Progenitor cell of endocrine pancreas (in vitro differentiated cells): ENCODE measurements around the gene NEK5. TPM values are rescaled to one million over a fixed set of nuclear protein-coding genes. Genes with fewer than 3 reads are reported as not detected.

Experiments
- DNase-seq: peaks from one replicate; pipeline ENCODE4 v3.0.0; 2021; ENCODE audit warnings: low spot score; ENCODE audit not compliant: unreplicated experiment
- H3K27ac Mint-ChIP-seq: 2 replicates; pipeline ENCODE4 v1.8.0; 2021; ENCODE audit warnings: mild to moderate bottlenecking, moderate library complexity, mixed read lengths
- H3K27me3 Mint-ChIP-seq: 2 replicates; pipeline ENCODE4 v1.8.0; 2021; ENCODE audit warnings: mixed read lengths
- H3K36me3 Mint-ChIP-seq: 2 replicates; pipeline ENCODE4 v1.8.0; 2022; ENCODE audit warnings: mixed read lengths; ENCODE audit not compliant: insufficient read depth
- H3K4me1 Mint-ChIP-seq: 2 replicates; pipeline ENCODE4 v1.8.0; 2021; ENCODE audit warnings: low read depth, mixed read lengths
- H3K4me3 Mint-ChIP-seq: 2 replicates; pipeline ENCODE4 v1.8.0; 2021; ENCODE audit warnings: low read depth, mild to moderate bottlenecking, moderate library complexity, mixed read lengths
- H3K9me3 Mint-ChIP-seq: 2 replicates; pipeline ENCODE4 v1.8.0; 2021; ENCODE audit warnings: low read depth, mixed read lengths
- CTCF ChIP-seq: fragments of 200-600 bp; sonication (generic); IDR thresholded peaks from one replicate; pipeline ENCODE4 v1.5.0; 2021; ENCODE audit warnings: antibody characterized with exemption, mild to moderate bottlenecking; ENCODE audit not compliant: unreplicated experiment
- total RNA-seq: library from RNA; stranded (reverse); gene quantifications from 2 replicates; pipeline ENCODE4 v1.2.1, GENCODE V29; 2021

NEK5 gene
- total RNA-seq, 1 donor from 2014 or later: 1.4 TPM

DNA sequence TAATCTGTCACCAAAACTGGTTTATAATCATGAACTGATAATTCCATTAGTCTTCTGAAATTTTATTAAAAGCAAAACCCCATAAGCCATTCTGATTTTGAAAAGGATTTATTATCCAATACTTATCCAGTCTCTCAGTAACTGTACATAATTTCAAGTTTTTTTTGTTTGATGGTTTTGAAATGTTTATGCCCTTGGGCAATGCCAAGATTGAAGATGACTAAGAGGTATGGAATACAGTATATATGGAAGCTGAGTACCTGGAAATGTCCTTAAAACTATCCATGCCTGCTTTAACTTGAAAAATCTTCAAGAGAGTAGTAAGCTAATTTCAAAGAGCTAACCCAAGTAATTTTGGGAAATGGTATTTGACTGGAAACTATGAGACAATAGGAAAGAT is 1.8 kb upstream of the NEK5 start:
- no peak overlapping the region for H3K4me3 Mint-ChIP-seq
- H3K4me1 Mint-ChIP-seq: peaks cover 8% of the 10 kb centered on the region
- no peak for TF ChIP-seq CTCF
- no peaks in the 10 kb centered on the region for H3K27me3 Mint-ChIP-seq
- peaks cover 19% of the 10 kb centered on the region for H3K36me3 Mint-ChIP-seq
- no peak overlapping the region for H3K27ac Mint-ChIP-seq
- no peak for DNase-seq
- H3K9me3 Mint-ChIP-seq: no peaks in the 10 kb centered on the region

DNA sequence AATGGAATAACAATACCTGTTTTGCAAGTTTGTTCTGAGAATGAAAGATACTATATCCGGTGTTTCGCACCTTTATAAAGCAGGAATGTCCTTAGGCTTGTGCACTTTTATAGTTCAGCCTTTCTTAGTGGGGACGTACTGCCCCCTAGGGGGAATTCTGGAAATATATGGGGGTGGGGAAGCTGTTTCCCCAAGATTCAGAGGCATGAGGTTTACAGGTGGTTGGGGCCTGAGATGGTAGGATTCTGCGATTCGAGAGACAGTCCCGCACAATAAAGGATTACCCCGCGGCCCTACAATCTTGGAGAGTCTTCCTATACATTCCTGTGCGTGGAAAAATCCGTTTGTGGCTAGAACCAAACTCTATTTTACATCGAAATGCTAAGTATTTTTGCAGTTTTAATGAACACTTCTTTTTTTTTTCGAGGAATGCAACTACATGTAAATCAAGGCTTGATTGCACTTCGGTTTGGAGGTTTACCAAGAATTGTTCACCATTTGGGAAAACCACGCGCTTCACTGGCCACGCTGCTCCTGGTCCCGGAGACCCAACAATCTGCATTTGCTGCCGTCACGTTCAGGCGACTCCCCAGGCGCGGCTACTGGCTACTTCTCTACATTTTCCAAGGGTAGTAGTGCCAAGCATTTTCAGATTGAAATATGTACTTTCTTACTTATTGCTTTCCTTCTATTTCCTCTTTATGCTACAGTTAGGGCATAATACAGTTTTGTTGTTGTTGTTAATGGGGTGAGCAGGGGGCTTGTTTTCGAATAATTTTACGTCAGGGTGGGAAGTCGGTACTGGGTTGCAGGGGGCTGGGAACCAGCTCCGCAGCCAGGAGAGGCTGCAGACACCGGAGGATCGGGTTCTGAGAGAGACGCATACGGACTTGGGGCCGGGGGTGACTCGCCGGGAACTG is 830 bp downstream of the NEK5 start:
- DNase-seq: peak; percentile 42
- Mint-ChIP-seq H3K36me3 (peaks cover 18% of the 10 kb centered on the region), H3K4me1 (peaks cover 8% of the 10 kb centered on the region), H3K27me3 (no peaks in the 10 kb centered on the region), H3K4me3 (peak overlapping the region; percentile 84), H3K27ac (peak overlapping the region; percentile 33), H3K9me3 (no peaks in the 10 kb centered on the region)
- peak; percentile 95 for TF ChIP-seq CTCF

DNA sequence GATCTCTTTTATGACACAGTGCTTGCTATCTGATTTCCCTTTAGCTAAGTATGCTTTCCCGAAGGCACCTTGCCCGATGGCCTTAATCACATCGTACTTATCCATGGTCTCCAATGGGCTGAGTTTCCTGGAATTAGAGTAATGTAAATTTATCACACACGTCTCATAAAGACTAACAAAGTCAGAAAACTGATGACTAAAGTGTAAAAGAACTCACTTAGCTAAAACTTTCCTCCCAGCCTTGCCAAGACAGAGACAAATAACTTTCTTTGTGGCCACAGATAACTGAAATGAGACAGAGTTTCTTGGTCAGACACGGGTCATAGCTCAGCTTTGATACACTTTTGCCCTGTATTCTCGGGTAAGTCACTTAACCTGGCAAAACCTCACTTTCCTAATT is 1.5 kb downstream of the NEK5 start:
- Mint-ChIP-seq H3K27ac (peak overlapping the region; percentile 33), H3K36me3 (peaks cover 15% of the 10 kb centered on the region), H3K27me3 (no peaks in the 10 kb centered on the region), H3K4me1 (peaks cover 8% of the 10 kb centered on the region), H3K9me3 (no peaks in the 10 kb centered on the region), H3K4me3 (peak overlapping the region; percentile 84)
- TF ChIP-seq CTCF: no peak
- DNase-seq: no peak

DNA sequence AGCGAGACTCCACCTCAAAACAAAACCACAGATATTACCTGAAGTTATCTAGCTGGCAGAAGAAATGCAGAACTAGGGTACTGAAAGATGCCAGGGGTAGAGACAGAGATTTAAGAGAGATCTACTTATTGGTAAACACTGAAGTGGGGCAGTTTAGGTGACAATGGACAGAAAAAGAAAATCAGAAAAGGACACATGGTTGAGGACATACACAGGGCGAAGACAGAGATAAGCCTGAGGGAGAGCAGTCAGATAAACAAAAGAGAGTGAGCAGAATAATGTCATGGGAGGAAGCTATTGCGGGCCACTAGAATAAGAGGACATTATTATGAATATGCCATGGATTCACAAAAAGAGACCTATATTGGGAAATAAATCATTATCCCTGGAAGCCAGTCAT is 3.3 kb downstream of the NEK5 start:
- Mint-ChIP-seq H3K4me1 (peaks cover 8% of the 10 kb centered on the region), H3K27me3 (no peaks in the 10 kb centered on the region), H3K9me3 (no peaks in the 10 kb centered on the region), H3K36me3 (no peaks in the 10 kb centered on the region), H3K4me3 (no peak overlapping the region), H3K27ac (no peak overlapping the region)
- no peak for TF ChIP-seq CTCF
- DNase-seq: no peak

GRCh38 chr13:52118595-52118994 is 10.3 kb downstream of the NEK5 start:
- Mint-ChIP-seq H3K27me3 (no peaks in the 10 kb centered on the region), H3K4me3 (no peak overlapping the region), H3K4me1 (no peaks in the 10 kb centered on the region), H3K9me3 (no peaks in the 10 kb centered on the region), H3K27ac (no peak overlapping the region), H3K36me3 (no peaks in the 10 kb centered on the region)
- no peak for TF ChIP-seq CTCF
- DNase-seq: no peak
